B cell (primary cell): ENCODE measurements around the gene TRMT6. TPM values are rescaled to one million over a fixed set of nuclear protein-coding genes. Genes with fewer than 3 reads are reported as not detected.

Source experiments
- ATAC-seq: fragments of 200-7000 bp; cut with Tn5 transposase; one replicate; pipeline ENCODE4 v1.10.0; 2021; ENCODE audit warnings: low read depth, mild to moderate bottlenecking, moderate number of reproducible peaks, moderate library complexity
- CTCF ChIA-PET: fragments of 350-600 bp; sonication (Branson Sonifier 250); formaldehyde crosslinking; loops from one replicate; lab custom pipeline; 2021; ENCODE audit warnings: antibody characterized with exemption, inconsistent platforms; lab: Charles Lee
- POLR2A ChIA-PET: fragments of 350-600 bp; sonication (Branson Sonifier 250); formaldehyde crosslinking; loops from one replicate; lab custom pipeline; 2021; ENCODE audit warnings: antibody characterized with exemption; lab: Charles Lee
- DNase-seq: peaks from one replicate; pipeline ENCODE4 v3.0.0; 2013
- H2AFZ ChIP-seq: 2 replicates; pipeline ENCODE4 v1.6.1; 2012; ENCODE audit warnings: mild to moderate bottlenecking, low read depth, low read length; ENCODE audit not compliant: insufficient read depth, poor library complexity, severe bottlenecking
- H3K27ac ChIP-seq, 2 donors: 1 replicate in 1 of 2; 2 replicates in 1 of 2; pipeline ENCODE4 v1.5.1; 2012 to 2013; ENCODE audit warnings: low read length in 2 of 2, mild to moderate bottlenecking in 2 of 2, moderate library complexity in 1 of 2
- H3K27me3 ChIP-seq, 4 experiments: fragments of 200-600 bp in 1 of 4; sonication (generic) in 1 of 4; replicated peaks in 1 of 4; 1 replicate in 2 of 4; 2 replicates in 2 of 4; pipeline versions ENCODE4 v1.6.1 to v1.7.0; 2013 to 2016; ENCODE audit warnings: low read length in 3 of 4, mild to moderate bottlenecking in 2 of 4, mixed read lengths in 1 of 4, moderate library complexity in 1 of 4; ENCODE audit not compliant: insufficient read depth in 4 of 4, control insufficient read depth in 3 of 4; ENCODE audit errors: control extremely low read depth in 1 of 4
- H3K36me3 ChIP-seq, 2 experiments: replicated peaks in 1 of 2; 1 replicate in 1 of 2; 2 replicates in 1 of 2; pipeline versions ENCODE4 v1.6.1 to v1.7.1; 2013; ENCODE audit warnings: low read length in 1 of 2; ENCODE audit not compliant: insufficient read depth in 2 of 2, control insufficient read depth in 1 of 2; ENCODE audit errors: control extremely low read depth in 1 of 2, extremely low read depth in 1 of 2
- H3K4me1 ChIP-seq, 2 donors: fragments of 200-600 bp in 1 of 2; sonication (generic) in 1 of 2; 1 replicate in 1 of 2; 2 replicates in 1 of 2; pipeline versions ENCODE4 v1.5.1 to v1.6.1; 2013 to 2017; ENCODE audit warnings: low read length in 2 of 2; ENCODE audit not compliant: control insufficient read depth in 2 of 2, insufficient read depth in 2 of 2
- H3K4me2 ChIP-seq: replicated peaks from 2 replicates; pipeline ENCODE3; 2012; ENCODE audit warnings: mild to moderate bottlenecking, low read depth, low read length; ENCODE audit not compliant: poor library complexity, severe bottlenecking
- H3K4me3 ChIP-seq, 5 experiments: fragments of 200-600 bp in 1 of 5; sonication (generic) in 1 of 5; 1 replicate in 3 of 5; 2 replicates in 2 of 5; pipeline versions ENCODE4 v1.5.1 to v1.7.0; 2011 to 2016; ENCODE audit warnings: low read length in 4 of 5, mild to moderate bottlenecking in 4 of 5, low read depth in 2 of 5, control low read depth in 1 of 5, moderate library complexity in 1 of 5; ENCODE audit not compliant: insufficient read depth in 1 of 5; ENCODE audit errors: control extremely low read depth in 1 of 5, extremely low read depth in 1 of 5
- H3K79me2 ChIP-seq: fragments of 200-600 bp; sonication (generic); one replicate; pipeline ENCODE4 v1.6.0; 2016; ENCODE audit warnings: low read length; ENCODE audit not compliant: control insufficient read depth, insufficient read depth
- H3K9ac ChIP-seq: fragments of 200-600 bp; sonication (generic); 2 replicates; pipeline ENCODE4 v1.6.1; 2017; ENCODE audit warnings: mild to moderate bottlenecking, low read length, moderate library complexity
- H3K9me3 ChIP-seq, 3 donors: one replicate each; pipeline versions ENCODE4 v1.6.1 to v1.7.1; 2013; ENCODE audit warnings: low read length in 2 of 3; ENCODE audit not compliant: control insufficient read depth in 2 of 3, insufficient read depth in 1 of 3; ENCODE audit errors: control extremely low read depth in 1 of 3
- H4K20me1 ChIP-seq: 2 replicates; pipeline ENCODE4 v1.6.0; 2012; ENCODE audit warnings: mild to moderate bottlenecking, low read length; ENCODE audit not compliant: insufficient read depth, control insufficient read depth, poor library complexity, severe bottlenecking
- H3K27ac Mint-ChIP-seq: one replicate; pipeline ENCODE4 v1.8.0; 2021; ENCODE audit warnings: mixed read lengths
- H3K27me3 Mint-ChIP-seq: one replicate; pipeline ENCODE4 v1.8.0; 2021; ENCODE audit warnings: mixed read lengths
- H3K4me1 Mint-ChIP-seq: one replicate; pipeline ENCODE4 v1.8.0; 2021; ENCODE audit warnings: mixed read lengths
- H3K4me3 Mint-ChIP-seq: one replicate; pipeline ENCODE4 v1.8.0; 2021; ENCODE audit warnings: mixed read lengths
- H3K9me3 Mint-ChIP-seq: one replicate; pipeline ENCODE4 v1.8.0; 2022; ENCODE audit warnings: mixed read lengths; ENCODE audit not compliant: insufficient read depth
- CTCF ChIP-seq: fragments of 200-600 bp; IDR thresholded peaks from one replicate; pipeline ENCODE4 v1.8.0; 2022; ENCODE audit warnings: antibody characterized with exemption, mild to moderate bottlenecking
- EZH2 ChIP-seq: IDR thresholded peaks from 2 replicates; pipeline ENCODE4 v1.6.1; 2012; ENCODE audit warnings: borderline replicate concordance, low read depth, mild to moderate bottlenecking, moderate library complexity, low read length; ENCODE audit not compliant: insufficient read depth, poor library complexity, severe bottlenecking
- WGBS: methylation state at CpG from one replicate; pipeline ENCODE4 v1.1.5; 2013; ENCODE audit warnings: missing lambda C conversion rate; ENCODE audit not compliant: insufficient coverage; 5-methylcytosine and 5-hydroxymethylcytosine counted together
- intact Hi-C: fragments of 100-400 bp; cut with micrococcal nuclease; formaldehyde crosslinking; loops from one replicate; pipeline ENCODE4 v1.10.0; 2022
- polyA plus RNA-seq: library from polyadenylated mRNA; depleted of rRNA; stranded (reverse); fragments of >200 nt; gene quantifications from 2 replicates; pipeline ENCODE4 v1.2.3, GENCODE V29; 2012
- total RNA-seq, 2 donors: library from RNA; stranded (reverse); fragments of 120-200 nt in 1 of 2; gene quantifications; 1 replicate in 1 of 2; 2 replicates in 1 of 2; pipeline versions ENCODE4 v1.2.3 to v1.2.4, GENCODE V29; 2013 to 2022

Gene TRMT6
- total and polyA plus RNA-seq, 2 donors (not counting 1 experiment from before 2014, with no cell fraction given), result 5.7 to 18.2 TPM

- Histone ChIP-seq H2AFZ (no peak overlapping the region), H3K36me3 (no peaks in the 10 kb centered on the region), H3K4me2 (no peak overlapping the region), H4K20me1 (no peaks in the 10 kb centered on the region), H3K27me3 (peaks cover 0 to 14% (median 5%) of the 10 kb centered on the region in 4 experiments), H3K27ac (no peak overlapping the region), H3K4me3 (no peak overlapping the region), H3K79me2 (no peaks in the 10 kb centered on the region), H3K9me3 (no peaks in the 10 kb centered on the region), H3K9ac (no peak overlapping the region), H3K4me1 (no peaks in the 10 kb centered on the region)
- no peaks in the 10 kb centered on the region for H3K4me1 Mint-ChIP-seq
- POLR2A ChIA-PET, result no interaction called here
- intact Hi-C loops, result no loop called here
- CTCF ChIA-PET, result no interaction called here
- H3K27ac Mint-ChIP-seq, result no peak overlapping the region
- WGBS, result 92% methylated on average over 9 of the region's 10 CpGs
- DNase-seq (no peak), ATAC-seq (no peak)
- H3K9me3 Mint-ChIP-seq, result no peaks in the 10 kb centered on the region
- peaks cover 46% of the 10 kb centered on the region for H3K27me3 Mint-ChIP-seq
- no peak overlapping the region for H3K4me3 Mint-ChIP-seq
- TF ChIP-seq EZH2 (no peak), CTCF (no peak)
Observed at GRCh38 chr20:5890773-5891441, 59.4 kb downstream of the TRMT6 start.

- Histone ChIP-seq H2AFZ (no peak overlapping the region), H3K9ac (no peak overlapping the region), H3K36me3 (no peaks in the 10 kb centered on the region), H3K27me3 (peaks cover 0 to 8% (median 2%) of the 10 kb centered on the region in 4 experiments), H3K9me3 (no peaks in the 10 kb centered on the region), H3K79me2 (no peaks in the 10 kb centered on the region), H4K20me1 (no peaks in the 10 kb centered on the region), H3K4me1 (no peaks in the 10 kb centered on the region), H3K4me2 (no peak overlapping the region), H3K27ac (no peak overlapping the region), H3K4me3 (no peak overlapping the region)
- H3K27me3 Mint-ChIP-seq, result peaks cover 32% of the 10 kb centered on the region
- H3K9me3 Mint-ChIP-seq, result no peaks in the 10 kb centered on the region
- ATAC-seq, result no peak
- WGBS, result 0% methylated on average over 1 of the region's 1 CpG
- no peak overlapping the region for H3K27ac Mint-ChIP-seq
- CTCF ChIA-PET, result no interaction called here
- no peak for DNase-seq
- H3K4me3 Mint-ChIP-seq, result no peak overlapping the region
- intact Hi-C loops, result no loop called here
- POLR2A ChIA-PET, result no interaction called here
- TF ChIP-seq CTCF, result no peak
- no peak for TF ChIP-seq EZH2
- no peaks in the 10 kb centered on the region for H3K4me1 Mint-ChIP-seq
Observed at GRCh38 chr20:5888041-5888440, 62.3 kb downstream of the TRMT6 start.
